NCI-H2227 treated with DMSO at 0.1 percent for 48 hours (cell line): ENCODE data around the gene CADM4.
"Not testable (repeated sequence)": the region's sequence is repeated elsewhere in the genome, so short reads cannot be mapped to it uniquely, and the experiment has no call there.

Experiments used
- DNase-seq: peaks from one replicate; lab custom pipeline; 2025; lab: John Stamatoyannopoulos, UW

CADM4 gene, protein sequence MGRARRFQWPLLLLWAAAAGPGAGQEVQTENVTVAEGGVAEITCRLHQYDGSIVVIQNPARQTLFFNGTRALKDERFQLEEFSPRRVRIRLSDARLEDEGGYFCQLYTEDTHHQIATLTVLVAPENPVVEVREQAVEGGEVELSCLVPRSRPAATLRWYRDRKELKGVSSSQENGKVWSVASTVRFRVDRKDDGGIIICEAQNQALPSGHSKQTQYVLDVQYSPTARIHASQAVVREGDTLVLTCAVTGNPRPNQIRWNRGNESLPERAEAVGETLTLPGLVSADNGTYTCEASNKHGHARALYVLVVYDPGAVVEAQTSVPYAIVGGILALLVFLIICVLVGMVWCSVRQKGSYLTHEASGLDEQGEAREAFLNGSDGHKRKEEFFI

GRCh38 chr19:43639519-43640423 is at the start of gene CADM4:
TSS of gene CADM4 (minus strand) at chr19:43639850. CDS start at chr19:43639790, 60 bp downstream.
- DNase-seq = peak; percentile 3

- DNase-seq = no peak
Observed at GRCh38 chr19:43688059-43688701, 48.5 kb upstream of the CADM4 start.

GRCh38 chr19:43687660-43687997 is 48.0 kb upstream of the CADM4 start:
- DNase-seq = no peak

DNA sequence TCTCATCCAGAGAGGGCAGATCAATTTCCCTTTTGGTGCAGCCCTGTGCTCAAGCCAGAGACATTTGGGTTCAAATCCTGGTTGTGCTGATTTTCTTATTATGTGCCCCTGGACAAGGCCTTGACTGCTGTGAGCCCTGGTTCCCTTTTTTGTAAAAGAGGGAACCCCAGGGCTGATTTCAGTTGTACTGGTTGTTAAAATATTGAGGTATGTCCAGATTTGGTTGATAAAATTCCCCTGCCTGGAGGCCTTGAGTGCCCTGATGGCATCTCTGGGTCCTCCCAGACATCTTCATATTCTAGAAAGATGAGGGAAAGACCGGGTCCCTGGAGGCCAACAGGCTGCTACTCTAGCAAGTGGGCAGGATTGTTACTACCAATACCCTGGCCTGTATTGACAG is 44.7 kb upstream of the CADM4 start:
- no peak for DNase-seq

DNA sequence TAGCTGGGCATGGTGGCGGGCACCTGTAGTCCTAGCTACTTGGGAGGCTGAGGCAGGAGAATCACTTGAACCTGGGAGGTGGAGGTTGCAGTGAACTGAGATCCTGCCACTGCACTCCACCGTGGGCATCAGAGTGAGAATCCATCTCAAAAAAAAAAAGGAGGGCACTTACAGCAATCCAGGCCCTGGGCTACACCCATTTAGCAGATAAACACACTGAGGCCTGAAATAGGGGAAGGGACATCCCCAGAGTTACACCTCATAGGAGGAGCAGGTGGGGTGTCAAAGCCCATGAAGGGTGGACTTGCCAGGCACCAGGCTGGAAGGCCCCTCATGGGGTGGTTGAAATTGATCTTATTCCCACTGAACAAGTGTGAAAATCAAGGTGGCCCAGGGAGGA is 44.3 kb upstream of the CADM4 start:
- no peak for DNase-seq

GRCh38 chr19:43682824-43683661 is 43.4 kb upstream of the CADM4 start:
- no peak for DNase-seq

DNA sequence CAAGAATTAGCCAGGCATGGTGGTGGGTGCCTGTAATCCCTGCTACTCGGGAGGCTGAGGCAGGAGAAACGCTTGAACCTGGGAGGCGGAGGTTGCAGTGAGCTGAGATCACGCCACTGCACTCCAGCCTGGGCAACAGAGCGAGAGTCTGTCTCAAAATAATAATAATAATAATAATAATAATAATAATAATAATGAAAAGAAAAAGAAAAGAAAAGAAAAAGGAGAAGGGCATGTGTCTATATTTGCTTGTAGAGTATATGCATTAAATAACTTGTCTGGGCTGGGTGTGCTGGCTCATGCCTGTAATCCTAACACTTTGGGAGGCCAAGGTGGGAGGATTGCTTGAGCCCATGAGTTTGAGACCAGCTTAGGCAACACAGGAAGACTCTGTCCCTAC is 42.6 kb upstream of the CADM4 start:
- DNase-seq = not testable (repeated sequence)

- DNase-seq = no peak
Observed at GRCh38 chr19:43681821-43682220, 42.2 kb upstream of the CADM4 start.

- no peak for DNase-seq
Observed at GRCh38 chr19:43678512-43679261, 39.0 kb upstream of the CADM4 start.

DNA sequence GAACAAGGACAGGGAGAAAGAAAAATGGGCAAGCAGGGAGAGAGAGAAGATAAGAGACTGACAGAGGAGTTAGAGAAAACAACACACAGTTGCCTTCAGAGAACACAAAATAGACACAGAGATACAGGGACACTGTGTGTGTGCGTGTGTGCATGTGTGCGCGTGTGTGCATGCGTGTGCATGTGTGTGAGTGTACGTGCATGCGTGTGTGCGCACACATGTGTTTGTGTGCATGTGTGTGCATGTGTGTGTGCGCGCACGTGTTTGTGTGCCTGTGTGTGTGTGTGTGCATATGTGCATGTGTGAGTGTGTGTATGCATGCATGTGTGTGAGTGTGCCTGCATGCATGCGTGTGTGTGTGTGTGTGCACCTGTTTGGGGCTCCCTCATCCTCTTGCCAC is 36.3 kb upstream of the CADM4 start:
- DNase-seq = no peak

GRCh38 chr19:43675269-43675879 is 35.7 kb upstream of the CADM4 start:
- DNase-seq = no peak

- DNase-seq = no peak
Observed at GRCh38 chr19:43674596-43674995, 34.9 kb upstream of the CADM4 start.

- no peak for DNase-seq
Observed at GRCh38 chr19:43674183-43674582, 34.5 kb upstream of the CADM4 start.

DNA sequence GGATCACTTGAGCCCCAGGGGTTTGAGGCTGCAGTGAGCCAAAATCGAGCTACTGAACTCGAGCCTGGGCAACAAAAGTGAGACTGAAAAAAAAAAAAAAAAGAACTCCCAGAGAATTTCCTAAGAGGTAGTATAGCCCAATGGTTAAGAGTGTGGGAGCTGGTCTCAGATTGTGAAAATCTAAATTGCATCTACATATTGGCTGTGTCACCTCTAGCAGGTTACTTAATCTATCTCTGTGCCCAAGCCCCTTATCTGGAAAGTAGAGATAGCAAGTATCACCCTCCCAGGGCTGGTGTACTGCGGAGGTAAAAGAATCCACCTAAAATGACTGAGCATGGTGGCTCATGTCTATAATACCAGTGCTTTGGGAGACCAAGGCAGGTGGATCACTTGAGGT is 34.0 kb upstream of the CADM4 start:
- no peak for DNase-seq

- DNase-seq = no peak
Observed at GRCh38 chr19:43672061-43672679, 32.5 kb upstream of the CADM4 start.

GRCh38 chr19:43668406-43669109 is 28.9 kb upstream of the CADM4 start:
- peak; percentile 98 for DNase-seq

DNA sequence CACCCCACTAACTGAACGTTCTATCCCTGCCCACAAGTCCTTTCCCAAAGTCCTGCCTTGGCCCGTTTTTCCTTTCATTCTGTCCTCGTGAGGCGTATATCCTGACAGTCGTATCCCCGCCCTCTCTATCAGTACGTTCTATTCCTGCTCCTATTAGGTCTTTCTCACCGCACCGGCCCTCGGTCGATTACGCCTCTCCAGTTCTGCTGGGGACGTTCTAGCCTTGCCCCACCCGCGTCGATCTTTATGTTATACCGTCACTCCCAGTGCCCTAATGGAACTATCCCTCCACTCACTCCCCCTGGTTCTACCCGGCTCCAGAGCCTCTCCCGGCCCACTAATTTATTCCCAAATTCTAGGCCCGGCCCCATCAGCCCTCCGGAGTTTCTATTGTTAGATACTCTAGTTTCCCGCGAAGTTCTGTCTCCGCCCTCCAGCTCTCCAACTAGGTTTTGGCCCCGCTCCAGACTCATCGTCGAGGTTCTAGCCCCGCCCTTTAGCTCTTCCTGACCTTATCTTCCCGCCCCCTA is 28.3 kb upstream of the CADM4 start:
- DNase-seq = no peak

DNA sequence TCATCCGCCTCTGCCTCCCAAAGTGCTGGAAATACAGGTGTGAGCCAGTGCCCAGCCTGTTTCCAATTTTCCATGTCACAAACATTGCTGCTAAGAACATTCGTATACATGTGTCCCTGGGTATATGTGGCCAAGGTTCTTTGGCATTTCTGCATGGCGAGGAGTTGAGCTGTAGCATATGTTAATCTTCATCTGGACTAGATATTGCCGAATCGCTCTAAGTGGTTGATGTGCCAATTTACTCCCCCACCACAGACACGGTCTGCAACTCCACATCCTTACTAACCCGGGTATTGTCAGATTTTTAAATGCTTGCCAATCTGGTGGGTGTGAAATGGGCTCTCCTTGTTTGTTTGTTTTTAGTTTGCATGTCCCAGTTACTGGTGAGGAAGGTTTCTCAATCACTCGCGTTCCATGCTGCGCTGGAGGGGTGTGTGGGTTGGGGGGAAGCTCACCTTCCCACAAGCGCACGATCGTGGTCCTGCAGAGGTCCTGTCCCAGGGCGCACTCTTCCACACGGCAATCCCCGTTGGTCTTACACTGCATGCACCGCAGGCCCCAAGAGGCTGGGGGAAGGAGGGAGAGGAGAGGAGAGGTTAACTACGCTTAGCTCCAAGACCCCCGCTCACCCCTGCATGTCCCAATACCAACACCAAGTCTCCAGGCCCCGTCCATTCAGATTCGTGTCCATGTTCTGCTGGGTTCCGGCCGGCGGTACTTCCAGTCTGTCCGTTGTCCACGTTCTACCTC is 27.7 kb upstream of the CADM4 start:
- no peak for DNase-seq

DNA sequence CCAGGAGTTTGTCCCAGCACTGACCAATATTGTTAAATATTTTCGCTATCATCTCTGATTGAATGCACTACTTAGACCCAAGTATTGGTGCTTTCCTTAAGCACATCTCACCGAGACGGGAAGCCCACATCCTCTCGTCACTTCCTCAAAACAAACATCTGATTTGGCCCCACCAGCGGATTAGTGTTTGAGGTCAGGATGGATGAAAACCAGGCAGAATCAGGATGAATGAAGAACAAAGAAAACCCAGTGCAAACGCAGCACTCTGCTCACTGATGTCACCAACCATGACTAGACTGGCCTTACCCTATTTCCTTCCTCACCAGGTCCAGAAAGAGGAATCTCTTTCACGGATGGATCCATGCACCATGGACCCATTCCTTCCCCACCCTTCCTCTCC is 24.4 kb upstream of the CADM4 start:
- DNase-seq = no peak
